ENCODE results near the gene JUN.
"Not testable (repeated sequence)": the region's sequence is repeated elsewhere in the genome, so short reads cannot be mapped to it uniquely, and the experiment has no call there.

Gene JUN

GRCh38 chr1:58805716-58806571 lies 22.1 kb upstream of the JUN start:
- peaks cover 6% of the 10 kb centered on the region for H3K4me1 Mint-ChIP-seq
- no peak for TF ChIP-seq CTCF (IDR thresholded peaks at IDR 0.05; ENCODE audit: unreplicated experiment in 3 of 3)
- H3K4me3 Mint-ChIP-seq: no peak overlapping the region
- no peaks in the 10 kb centered on the region for H3K36me3 Mint-ChIP-seq (ENCODE audit: low read depth)
- no peak overlapping the region for H3K27ac Mint-ChIP-seq
- no peaks in the 10 kb centered on the region for H3K27me3 Mint-ChIP-seq (ENCODE audit: low read depth)
- H3K9me3 Mint-ChIP-seq: no peaks in the 10 kb centered on the region

GRCh38 chr1:58804853-58805565 lies 21.2 kb upstream of the JUN start:
- Mint-ChIP-seq H3K9me3 (no peaks in the 10 kb centered on the region), H3K4me3 (no peak overlapping the region), H3K27ac (no peak overlapping the region), H3K36me3 (ENCODE audit: low read depth) (no peaks in the 10 kb centered on the region), H3K27me3 (ENCODE audit: low read depth) (no peaks in the 10 kb centered on the region), H3K4me1 (peaks cover 6% of the 10 kb centered on the region)
- no peak for TF ChIP-seq CTCF (IDR thresholded peaks at IDR 0.05; ENCODE audit: unreplicated experiment in 3 of 3)

GRCh38 chr1:58803858-58804257 lies 20.0 kb upstream of the JUN start:
- Mint-ChIP-seq H3K27me3 (ENCODE audit: low read depth) (no peaks in the 10 kb centered on the region), H3K4me1 (peaks cover 6% of the 10 kb centered on the region), H3K36me3 (ENCODE audit: low read depth) (no peaks in the 10 kb centered on the region), H3K9me3 (no peaks in the 10 kb centered on the region), H3K27ac (no peak overlapping the region), H3K4me3 (no peak overlapping the region)
- TF ChIP-seq CTCF (IDR thresholded peaks at IDR 0.05; ENCODE audit: unreplicated experiment in 3 of 3): no peak

- Mint-ChIP-seq H3K36me3 (ENCODE audit: low read depth) (no peaks in the 10 kb centered on the region), H3K9me3 (no peaks in the 10 kb centered on the region), H3K4me1 (peaks cover 6% of the 10 kb centered on the region), H3K27me3 (ENCODE audit: low read depth) (no peaks in the 10 kb centered on the region), H3K4me3 (no peak overlapping the region), H3K27ac (no peak overlapping the region)
- TF ChIP-seq CTCF (IDR thresholded peaks at IDR 0.05; ENCODE audit: unreplicated experiment in 3 of 3): no peak
Measured at GRCh38 chr1:58802640-58803399, 19.0 kb upstream of the JUN start.

GRCh38 chr1:58801286-58801685 lies 17.4 kb upstream of the JUN start:
- H3K36me3 Mint-ChIP-seq (ENCODE audit: low read depth); H3K27me3 Mint-ChIP-seq (ENCODE audit: low read depth); H3K9me3 Mint-ChIP-seq; H3K4me3 Mint-ChIP-seq; H3K27ac Mint-ChIP-seq; H3K4me1 Mint-ChIP-seq: not testable (repeated sequence)

GRCh38 chr1:58799650-58800049 lies 15.8 kb upstream of the JUN start:
- no peak overlapping the region for H3K4me3 Mint-ChIP-seq
- no peaks in the 10 kb centered on the region for H3K36me3 Mint-ChIP-seq (ENCODE audit: low read depth)
- TF ChIP-seq CTCF (IDR thresholded peaks at IDR 0.05; ENCODE audit: unreplicated experiment in 3 of 3): no peak
- peaks cover 2% of the 10 kb centered on the region for H3K4me1 Mint-ChIP-seq
- H3K27ac Mint-ChIP-seq: no peak overlapping the region
- H3K9me3 Mint-ChIP-seq: no peaks in the 10 kb centered on the region
- H3K27me3 Mint-ChIP-seq (ENCODE audit: low read depth): no peaks in the 10 kb centered on the region
